Kidney epithelial cell (primary cell): ENCODE data around the gene ARFRP1. TPM values are rescaled to one million over a fixed set of nuclear protein-coding genes. Genes with fewer than 3 reads are reported as not detected.
"Not testable (repeated sequence)": the region's sequence is repeated elsewhere in the genome, so short reads cannot be mapped to it uniquely, and the experiment has no call there.

Source experiments
- DNase-seq: peaks from one replicate; pipeline ENCODE4 v3.0.0-alpha.2; 2010; ENCODE audit warnings: low read depth
- H3K27me3 ChIP-seq: 2 replicates; pipeline ENCODE4 v1.6.0; 2011; ENCODE audit warnings: low read length; ENCODE audit not compliant: control insufficient read depth, insufficient read depth
- H3K36me3 ChIP-seq: 2 replicates; pipeline ENCODE4 v1.5.1; 2011; ENCODE audit warnings: low read length; ENCODE audit not compliant: control insufficient read depth, insufficient read depth
- H3K4me3 ChIP-seq: 2 replicates; pipeline ENCODE4 v1.5.1; 2011; ENCODE audit warnings: low read depth, mild to moderate bottlenecking, control low read depth, low read length
- total RNA-seq: library from RNA; depleted of rRNA; stranded (reverse); fragments of >200 nt; gene quantifications from 2 replicates; pipeline ENCODE4 v1.2.3, GENCODE V29; 2015
- TF ChIP-seq, protein P1 (sequence below): IDR thresholded peaks from 2 replicates; pipeline ENCODE4 v1.5.1; 2011; ENCODE audit warnings: mild to moderate bottlenecking, moderate library complexity, low read length, control low read depth, inconsistent platforms; ENCODE audit not compliant: insufficient read depth, poor library complexity, severe bottlenecking

The ARFRP1 gene
- total RNA-seq, 1 donor from 2014 or later: 56.9 TPM

DNA sequence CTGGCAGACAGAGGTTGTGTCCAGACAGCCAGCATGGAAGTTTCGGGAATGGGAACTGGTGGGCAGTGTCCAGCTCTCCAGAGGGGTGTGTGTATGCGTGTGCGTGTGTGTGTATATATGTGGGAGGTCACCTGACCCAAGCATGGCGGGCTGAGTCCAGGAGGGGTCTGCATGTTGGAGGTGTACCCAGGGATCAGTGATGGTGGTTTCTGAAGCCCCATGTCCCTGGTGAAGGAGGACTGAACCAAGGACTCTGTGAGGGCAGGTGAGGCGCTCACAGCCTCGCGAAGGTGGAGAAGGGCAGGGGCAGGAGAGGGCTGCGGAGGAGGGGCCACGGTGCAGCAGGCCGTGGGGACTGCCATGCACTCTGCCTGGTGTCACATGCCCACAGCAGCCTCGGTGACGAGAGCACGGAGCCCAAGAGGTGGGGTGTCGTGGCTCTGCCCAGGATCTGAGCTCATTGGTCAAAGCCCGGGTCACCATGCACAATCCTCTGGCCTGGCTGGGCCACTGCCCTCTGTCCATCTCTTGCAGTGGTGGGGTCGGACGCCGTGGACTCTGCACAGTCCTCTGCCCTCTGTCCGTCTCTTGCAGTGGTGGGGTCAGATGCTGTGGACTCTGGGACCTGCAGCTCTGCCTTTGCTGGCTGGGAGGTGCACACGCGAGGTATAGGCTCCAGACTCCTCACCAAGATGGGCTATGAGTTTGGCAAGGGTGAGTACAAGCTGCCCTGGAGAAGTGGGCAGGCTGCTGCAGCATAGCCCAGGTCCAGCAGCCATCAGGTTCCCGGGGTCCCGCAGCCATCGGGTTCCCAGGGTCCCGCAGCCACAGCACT is 26.6 kb upstream of the ARFRP1 start:
- Histone ChIP-seq H3K27me3 (no peaks in the 10 kb centered on the region), H3K36me3 (peaks cover 1% of the 10 kb centered on the region), H3K4me3 (no peak overlapping the region)
- DNase-seq: no peak
- TF ChIP-seq, protein P1, sequence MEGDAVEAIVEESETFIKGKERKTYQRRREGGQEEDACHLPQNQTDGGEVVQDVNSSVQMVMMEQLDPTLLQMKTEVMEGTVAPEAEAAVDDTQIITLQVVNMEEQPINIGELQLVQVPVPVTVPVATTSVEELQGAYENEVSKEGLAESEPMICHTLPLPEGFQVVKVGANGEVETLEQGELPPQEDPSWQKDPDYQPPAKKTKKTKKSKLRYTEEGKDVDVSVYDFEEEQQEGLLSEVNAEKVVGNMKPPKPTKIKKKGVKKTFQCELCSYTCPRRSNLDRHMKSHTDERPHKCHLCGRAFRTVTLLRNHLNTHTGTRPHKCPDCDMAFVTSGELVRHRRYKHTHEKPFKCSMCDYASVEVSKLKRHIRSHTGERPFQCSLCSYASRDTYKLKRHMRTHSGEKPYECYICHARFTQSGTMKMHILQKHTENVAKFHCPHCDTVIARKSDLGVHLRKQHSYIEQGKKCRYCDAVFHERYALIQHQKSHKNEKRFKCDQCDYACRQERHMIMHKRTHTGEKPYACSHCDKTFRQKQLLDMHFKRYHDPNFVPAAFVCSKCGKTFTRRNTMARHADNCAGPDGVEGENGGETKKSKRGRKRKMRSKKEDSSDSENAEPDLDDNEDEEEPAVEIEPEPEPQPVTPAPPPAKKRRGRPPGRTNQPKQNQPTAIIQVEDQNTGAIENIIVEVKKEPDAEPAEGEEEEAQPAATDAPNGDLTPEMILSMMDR: no peak

DNA sequence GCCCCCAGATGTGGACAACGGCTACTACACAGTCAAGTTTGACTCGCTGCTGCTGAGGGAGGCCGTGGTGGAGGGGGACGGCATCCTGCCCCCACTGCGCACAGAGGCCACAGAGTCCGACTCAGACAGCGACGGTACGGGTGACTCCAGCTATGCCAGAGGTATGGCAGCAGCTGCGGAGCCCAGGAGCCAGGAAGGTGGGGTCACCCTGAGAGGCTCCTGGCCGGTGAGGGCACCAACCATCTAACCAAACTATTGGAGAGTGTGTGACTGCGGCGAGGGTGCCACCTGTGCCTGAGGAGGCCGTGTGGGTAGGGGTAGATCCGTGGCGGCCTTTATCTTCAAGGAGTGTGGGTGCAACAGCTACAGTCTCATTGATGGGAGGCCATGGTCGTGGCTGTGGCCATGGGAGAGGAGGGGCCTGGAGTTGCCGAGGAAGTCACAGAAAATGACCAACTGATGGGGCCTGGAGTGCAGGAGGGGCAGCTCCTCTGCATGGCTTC is 25.9 kb upstream of the ARFRP1 start:
- Histone ChIP-seq H3K36me3 (peaks cover 1% of the 10 kb centered on the region), H3K27me3 (no peaks in the 10 kb centered on the region), H3K4me3 (no peak overlapping the region)
- TF ChIP-seq, protein P1: no peak
- DNase-seq: no peak

DNA sequence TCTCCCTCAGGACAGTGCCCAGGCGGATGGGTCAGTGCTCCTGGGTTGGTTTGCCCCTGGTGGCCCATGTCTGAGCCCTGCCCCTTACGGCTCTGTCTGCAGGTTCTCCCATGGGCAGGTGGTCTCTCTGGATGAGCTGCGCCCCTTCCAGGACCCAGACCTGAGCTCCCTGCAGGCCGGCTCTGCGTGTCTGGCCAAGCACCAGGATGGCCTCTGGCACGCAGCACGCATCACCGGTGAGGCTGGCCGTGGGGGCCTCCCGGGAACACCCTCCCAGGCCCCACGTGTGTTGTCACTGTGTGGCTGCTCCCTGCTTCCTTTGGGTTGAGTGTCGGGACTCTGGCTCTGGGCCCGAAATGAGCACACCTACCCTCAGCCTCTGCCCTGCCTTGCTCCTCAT is 25.3 kb upstream of the ARFRP1 start:
- no peak for DNase-seq
- Histone ChIP-seq H3K27me3 (no peaks in the 10 kb centered on the region), H3K36me3 (peaks cover 1% of the 10 kb centered on the region), H3K4me3 (no peak overlapping the region)
- TF ChIP-seq, protein P1: no peak

DNA sequence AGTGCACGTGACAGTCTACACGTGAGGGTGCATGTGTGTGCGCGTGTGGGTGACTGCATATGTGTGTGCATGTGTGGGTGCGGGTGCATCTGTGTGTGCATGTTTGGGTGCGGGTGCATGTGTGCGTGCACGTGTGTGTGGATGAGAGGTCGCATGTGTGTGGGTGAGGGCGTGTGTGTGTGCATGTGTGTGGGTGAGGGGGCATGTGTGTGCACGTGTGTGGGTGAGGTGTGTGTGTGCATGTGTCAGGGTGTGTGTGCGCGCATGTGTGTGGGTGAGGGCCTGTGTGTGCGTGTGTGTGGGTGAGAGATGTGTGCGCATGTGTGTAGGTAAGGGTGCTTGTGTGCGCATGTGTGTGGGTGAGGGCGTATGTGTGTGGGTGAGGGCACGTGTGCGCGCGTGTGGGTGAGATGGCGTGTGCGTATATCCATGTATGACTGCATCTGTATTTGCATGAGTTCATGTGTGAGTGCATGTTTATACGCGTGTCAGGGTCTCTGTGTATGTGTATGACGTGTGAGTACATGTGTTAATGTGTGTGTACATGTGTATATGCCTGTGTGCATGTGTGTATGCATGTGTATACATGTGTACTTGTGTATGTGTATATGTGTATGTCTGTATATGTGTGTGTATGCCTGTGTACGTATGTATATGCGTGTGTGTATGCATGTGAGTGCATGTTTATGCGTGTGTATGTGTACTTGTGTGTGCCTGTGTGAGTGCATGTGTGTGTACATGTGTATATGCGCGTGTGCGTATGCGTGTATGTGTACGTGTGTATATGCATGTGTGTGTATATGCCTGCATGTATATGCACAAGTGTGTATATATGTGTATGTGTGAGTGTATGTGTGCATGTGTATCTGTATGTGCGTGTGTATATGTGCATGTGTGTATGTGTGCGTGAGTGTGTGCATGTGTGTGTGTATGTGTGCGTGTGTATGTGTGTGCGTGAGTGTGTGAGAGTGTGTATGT is 24.6 kb upstream of the ARFRP1 start:
- Histone ChIP-seq H3K27me3 (no peaks in the 10 kb centered on the region), H3K36me3 (peaks cover 1% of the 10 kb centered on the region), H3K4me3 (no peak overlapping the region)
- TF ChIP-seq, protein P1: no peak
- no peak for DNase-seq

DNA sequence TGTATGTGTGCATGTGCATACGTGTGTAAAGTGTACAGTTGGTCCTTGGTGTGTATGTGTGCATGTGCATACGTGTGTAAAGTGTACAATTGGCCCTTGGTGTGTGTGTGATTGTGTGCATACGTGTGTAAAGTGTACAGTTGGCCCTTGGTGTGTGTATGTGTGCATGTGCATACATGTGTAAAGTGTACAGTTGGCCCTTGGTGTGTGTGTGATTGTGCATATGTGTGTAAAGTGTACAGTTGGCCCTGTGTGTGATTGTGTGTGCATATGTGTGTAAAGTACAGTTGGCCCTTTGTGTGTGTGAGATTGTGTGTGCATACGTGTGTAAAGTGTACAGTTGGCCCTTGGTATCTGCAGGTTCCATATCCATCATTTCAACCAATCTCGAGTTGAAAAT is 23.6 kb upstream of the ARFRP1 start:
- no peak for DNase-seq
- Histone ChIP-seq H3K27me3 (no peaks in the 10 kb centered on the region), H3K36me3 (peaks cover 1% of the 10 kb centered on the region), H3K4me3 (no peak overlapping the region)
- TF ChIP-seq, protein P1: no peak

DNA sequence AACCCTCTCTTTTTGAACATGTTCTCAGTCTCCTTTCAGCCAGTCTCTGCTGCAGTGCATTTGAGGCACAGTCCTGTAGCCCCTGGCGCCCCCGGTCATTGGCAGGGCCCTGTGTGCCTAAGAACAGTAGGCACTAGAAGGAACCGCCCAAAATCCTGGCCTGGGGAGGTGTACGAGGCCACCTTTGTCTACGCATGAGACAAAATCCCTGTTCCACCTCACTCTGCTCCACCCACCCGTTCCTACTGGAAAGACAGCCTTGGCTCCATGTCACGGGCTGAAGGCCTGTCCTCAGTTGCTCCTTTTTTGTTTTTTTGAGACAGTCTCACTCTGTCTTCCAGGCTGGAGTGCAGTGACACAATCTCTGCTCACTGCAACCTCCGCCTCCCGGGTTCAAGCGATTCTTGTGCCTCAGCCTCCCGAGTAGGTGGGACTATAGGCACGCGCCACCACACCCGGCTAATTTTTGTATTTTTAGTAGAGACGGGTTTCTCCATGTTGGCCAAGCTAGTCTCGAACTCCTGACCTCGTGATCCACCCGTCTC is 22.5 kb upstream of the ARFRP1 start:
- not testable (repeated sequence) for DNase-seq, H3K36me3 ChIP-seq, H3K4me3 ChIP-seq, H3K27me3 ChIP-seq

DNA sequence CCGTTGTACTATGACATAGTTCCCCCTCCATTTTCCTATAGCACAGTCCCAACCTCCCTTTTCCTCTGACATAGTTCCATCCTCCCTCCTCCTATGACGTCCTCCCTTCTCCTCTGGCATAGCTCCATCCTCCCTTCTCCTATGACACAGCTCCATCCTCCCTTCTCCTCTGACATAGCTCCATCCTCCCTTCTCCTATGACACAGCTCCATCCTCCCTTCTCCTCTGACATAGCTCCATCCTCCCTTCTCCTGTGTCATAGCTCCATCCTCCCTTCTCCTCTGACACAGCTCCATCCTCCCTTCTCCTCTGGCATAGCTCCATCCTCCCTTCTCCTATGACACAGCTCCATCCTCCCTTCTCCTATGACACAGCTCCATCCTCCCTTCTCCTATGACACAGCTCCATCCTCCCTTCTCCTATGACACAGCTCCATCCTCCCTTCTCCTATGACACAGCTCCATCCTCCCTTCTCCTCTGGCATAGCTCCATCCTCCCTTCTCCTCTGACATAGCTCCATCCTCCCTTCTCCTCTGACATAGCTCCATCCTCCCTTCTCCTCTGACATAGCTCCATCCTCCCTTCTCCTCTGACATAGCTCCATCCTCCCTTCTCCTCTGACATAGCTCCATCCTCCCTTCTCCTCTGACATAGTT is 15.3 kb upstream of the ARFRP1 start:
- H3K36me3 ChIP-seq, H3K27me3 ChIP-seq, DNase-seq: not testable (repeated sequence)

More for the DNA sequence above, 15.3 kb upstream of the ARFRP1 start:
- H3K4me3 ChIP-seq: not testable (repeated sequence)
